GM19324 (cell line): ENCODE data around the gene ATP5IF1.

Experiments used
- ATAC-seq: cut with Tn5 transposase; IDR thresholded peaks from one replicate; pipeline ENCODE4 v1.9.1; 2021; ENCODE audit warnings: mild to moderate bottlenecking, moderate library complexity; ENCODE audit not compliant: unreplicated experiment, low FRiP score

ATP5IF1 gene

GRCh38 chr1:28233264-28233606, 2.7 kb upstream of the ATP5IF1 start:
- ATAC-seq, result no peak

DNA sequence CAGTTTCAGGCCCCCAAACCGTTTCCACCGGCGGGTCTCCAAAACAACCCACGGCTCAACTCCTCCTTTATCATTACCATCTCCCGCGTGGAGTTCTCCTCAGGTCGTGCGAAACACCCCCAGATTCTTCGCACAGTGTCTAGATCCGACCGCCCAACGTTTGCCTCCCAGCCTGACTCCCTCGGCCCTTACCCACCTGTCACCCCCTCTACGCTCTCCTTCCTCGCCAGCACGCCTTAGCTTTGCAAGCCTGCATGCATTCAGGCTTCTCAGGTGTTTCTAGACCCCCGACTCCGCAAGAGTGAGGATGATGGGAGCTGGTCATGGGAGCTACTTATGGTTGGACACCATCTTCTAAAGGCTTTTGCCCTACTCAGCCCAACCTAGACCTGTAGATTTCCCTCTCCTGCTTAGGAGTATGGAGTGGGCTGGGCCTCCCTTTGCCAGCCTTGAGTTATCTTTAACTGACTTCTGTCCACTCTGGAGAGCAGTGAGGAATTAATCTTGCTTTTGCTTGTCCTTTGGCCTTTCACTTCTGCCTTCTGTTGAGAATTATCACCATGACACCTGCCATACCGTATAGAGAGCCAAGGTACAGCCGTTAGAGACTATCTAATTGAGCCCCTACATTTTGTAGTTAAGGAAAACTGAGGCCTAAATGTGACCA, 865 bp downstream of the ATP5IF1 start:
- ATAC-seq, result no peak

- no peak for ATAC-seq
Measured at GRCh38 chr1:28239004-28239403, 3.1 kb downstream of the ATP5IF1 start.

DNA sequence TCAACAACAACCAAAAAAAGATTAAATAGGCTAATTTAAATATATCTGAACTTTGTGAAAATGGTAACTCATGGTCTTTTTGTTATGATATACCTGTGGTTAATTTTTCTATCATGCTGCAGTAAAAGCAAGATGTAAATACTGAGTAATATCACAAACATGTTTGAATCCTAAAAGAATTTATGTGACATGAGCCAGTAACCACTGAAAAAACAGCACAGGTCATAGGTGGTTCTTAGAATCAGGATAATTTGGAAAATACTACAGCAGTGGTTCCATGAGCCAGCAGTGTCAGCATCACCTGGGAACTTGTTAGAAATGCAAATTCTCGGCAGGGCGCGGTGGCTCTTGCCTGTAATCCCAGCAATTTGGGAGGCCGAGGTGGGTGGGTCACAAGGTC, 4.1 kb downstream of the ATP5IF1 start:
- no peak for ATAC-seq

DNA sequence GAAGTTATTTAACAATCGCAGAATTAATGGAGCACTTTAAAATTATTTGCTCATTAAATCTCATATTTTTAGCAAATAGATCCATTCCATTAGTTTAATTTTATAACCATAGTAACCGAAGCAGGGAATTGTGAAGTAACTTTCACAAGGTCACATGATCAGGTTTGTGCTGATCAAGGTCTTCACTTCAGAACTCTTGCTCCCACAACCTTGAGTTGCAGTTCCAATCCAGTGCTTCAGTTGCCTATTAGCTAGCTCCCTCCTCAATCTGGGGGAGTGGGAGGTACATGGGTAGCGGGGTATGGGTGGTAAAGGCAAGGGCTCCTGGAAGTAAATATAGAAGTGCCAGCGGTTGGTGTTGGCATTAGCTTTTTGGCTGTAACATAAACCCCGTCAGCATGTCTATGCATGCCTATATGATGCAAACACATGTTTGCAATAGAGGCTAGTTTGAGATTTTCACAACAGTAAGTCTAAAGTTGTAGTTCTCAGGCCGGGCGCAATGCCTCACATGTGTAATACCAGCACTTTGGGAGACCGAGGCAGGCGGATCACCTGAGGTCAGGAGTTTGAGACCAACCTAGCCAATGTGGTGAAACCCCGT, 5.8 kb downstream of the ATP5IF1 start:
- ATAC-seq, result no peak

GRCh38 chr1:28243685-28244311, 7.9 kb downstream of the ATP5IF1 start:
- ATAC-seq, result no peak

GRCh38 chr1:28244549-28245251, 8.8 kb downstream of the ATP5IF1 start:
- ATAC-seq, result no peak

DNA sequence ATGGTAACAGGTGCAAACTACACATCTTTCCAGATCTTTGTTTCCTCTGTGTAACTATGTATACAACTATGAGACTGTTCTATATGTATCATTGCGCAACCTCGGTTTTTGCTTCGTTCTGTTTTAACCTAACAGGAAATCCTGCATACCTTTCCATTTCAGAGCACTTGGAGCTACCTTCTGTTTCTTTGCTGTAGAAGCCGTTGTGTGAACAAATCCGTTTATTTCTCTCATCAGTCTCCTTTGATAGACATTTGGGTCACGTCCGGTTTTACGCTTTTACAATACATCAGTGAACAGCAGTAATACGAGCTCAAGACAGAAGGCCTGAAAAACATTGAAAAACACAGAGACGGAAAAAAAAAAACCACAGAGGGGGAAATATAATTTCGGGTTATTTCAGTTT, 10.5 kb downstream of the ATP5IF1 start:
- ATAC-seq, result no peak

GRCh38 chr1:28247612-28248272, 11.8 kb downstream of the ATP5IF1 start:
- no peak for ATAC-seq

DNA sequence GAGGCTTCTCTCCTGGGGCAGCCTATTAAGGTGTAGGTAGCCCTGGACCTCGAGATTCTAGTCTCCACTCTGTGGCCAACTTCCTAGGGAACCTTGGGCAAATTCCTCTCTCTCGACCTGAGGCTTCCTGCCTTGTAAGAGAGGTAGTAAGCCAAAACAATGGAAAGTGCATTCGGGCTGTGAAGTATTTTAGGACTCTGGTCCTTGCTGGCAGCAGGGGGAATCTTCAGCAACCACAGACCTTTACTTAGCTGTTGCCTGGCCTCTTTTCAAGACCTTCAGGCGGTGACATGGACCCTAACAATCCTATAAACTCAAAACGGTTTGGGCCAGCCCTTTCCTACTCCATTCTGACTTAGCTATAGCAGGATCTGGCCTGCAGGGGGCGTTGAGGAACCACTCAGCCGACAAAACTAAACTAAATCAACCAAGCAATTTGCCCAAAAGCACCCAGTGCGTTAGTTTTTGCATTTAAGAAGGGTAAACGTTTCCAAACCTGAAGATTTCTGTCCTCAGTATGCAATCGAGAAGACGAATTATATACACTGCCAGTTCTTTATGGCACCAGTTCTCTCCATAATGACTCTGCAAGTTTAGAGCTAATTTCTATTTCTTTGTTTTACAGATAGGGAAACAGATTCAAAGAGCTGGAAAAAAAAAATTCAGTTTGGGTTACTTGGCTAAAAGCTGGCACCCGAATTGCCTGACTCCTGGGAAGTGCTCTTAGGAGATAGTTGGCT, 12.5 kb downstream of the ATP5IF1 start:
- ATAC-seq, result peak; percentile 28

DNA sequence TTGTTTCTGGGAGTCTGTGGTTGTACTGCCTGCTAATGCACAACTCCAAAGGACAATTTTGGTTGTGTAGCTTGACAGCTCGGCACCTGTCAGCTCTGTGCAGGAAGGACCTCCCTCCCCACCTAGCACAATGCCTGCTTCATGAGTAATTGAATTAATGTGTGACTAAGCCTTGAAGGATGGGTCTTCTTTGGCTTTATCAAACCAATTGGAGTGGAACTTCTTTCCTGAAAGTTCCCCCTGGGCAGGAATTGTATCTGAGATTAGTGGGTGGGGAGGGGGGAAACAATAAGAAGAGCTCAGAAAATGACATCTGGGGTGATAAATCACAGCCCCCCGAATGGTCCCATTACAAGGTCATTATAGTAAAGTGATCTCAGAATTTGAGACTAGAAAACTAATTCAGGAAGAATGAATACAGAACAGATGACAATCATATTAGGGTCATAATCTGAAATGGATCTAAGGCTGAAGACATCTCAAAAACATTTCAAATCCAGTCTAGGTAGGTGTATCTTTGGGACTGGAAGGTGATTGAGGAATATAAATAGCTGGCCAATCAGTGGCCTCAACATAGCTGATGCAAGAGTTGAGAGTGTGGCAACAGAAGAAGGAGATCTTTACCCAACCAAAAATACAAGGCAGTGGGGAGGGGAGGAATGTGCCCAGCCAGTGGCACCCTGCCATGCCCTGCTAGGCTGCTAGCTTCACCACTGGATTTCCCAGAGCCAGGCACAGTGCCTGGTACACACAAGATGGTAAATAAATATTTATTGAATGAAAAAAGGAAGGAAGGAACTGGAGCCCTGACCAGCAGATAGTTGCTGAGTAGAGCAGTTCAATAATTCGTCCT, 13.3 kb downstream of the ATP5IF1 start:
- ATAC-seq, result no peak

- no peak for ATAC-seq
Measured at GRCh38 chr1:28249866-28250295, 14.0 kb downstream of the ATP5IF1 start.

DNA sequence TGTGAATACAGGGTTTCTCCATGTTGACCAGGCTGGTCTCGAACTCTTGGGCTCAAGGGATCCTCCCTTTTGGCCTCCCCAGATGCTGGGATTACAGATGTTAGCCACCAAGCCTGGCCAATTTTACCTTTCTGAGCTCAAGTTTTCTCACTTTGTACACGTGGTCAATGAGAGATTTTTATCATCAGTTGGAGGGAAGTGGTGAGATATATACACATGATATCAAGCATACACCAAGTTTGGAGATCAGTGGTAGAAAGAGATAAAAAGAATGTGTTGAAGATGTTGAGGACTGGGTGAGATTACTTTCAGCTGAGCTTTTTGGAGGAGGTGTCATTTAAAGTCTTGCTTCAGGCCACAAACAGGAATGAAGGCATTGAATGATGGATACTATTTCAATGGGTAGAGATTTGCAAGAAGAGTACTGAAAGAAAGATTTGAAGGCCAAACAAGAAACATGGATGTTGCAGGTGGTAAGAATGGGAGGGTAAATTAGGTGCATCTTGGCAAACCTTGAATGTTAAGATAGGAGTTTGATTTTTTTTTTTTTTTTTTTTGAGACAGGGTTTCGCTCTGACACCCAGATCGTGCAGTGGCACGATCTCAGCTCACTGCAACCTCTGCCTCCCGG, 20.4 kb downstream of the ATP5IF1 start:
- ATAC-seq, result no peak

DNA sequence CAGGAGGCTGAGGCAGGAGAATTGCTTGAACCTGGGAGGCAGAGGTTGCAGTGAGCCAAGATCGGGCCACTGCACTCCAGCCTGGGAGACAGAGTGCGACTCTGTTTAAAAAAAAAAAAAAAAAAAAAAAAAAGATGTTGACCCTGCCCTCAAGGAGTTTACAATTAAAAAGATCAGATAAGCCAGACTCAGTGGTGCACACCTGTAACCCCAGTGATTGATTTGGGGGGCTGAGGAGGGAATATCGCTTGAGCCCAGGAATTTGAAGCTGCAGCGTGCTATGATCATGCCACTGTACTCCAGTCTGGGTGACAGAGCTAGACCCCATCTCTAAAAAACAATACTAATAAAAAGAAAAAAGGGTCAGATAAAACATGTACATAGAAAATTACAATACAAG, 21.8 kb downstream of the ATP5IF1 start:
- no peak for ATAC-seq

DNA sequence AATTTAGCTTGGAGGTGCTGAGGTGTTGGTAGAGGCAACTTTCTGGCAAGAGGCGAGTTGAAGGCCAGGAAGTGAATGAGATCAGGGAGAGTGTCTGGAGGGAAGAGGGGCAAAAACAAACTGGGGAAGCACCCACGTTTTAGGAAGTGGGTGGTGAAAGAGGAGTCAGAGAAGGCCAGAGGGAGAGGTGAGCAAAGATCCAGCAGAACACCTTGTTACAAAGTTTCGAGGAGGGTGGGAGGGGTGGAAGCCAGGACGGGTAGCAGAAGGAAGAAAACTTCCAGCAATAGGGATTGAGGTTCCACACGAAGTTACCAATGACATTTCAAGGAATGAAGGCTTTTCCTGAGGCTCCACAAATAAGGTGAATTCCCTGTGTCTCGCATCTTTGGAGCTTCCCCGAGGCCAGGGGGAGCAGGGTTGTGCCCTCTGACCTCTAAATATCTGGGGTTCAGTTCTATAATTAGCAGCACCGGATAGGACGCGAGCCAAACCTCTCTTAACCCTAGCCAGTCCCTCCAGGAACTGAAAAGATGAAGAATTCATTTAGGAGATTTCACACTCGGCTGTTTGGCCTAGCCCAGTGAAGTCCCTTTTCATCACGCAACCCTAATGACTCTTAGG, 22.8 kb downstream of the ATP5IF1 start:
- no peak for ATAC-seq

- ATAC-seq, result peak; percentile 95
Measured at GRCh38 chr1:28259252-28259933, 23.5 kb downstream of the ATP5IF1 start, which contains the start of gene SESN2. SESN2 (plus strand) TSS chr1:28259518; CDS start chr1:28259848, 330 bp downstream.

DNA sequence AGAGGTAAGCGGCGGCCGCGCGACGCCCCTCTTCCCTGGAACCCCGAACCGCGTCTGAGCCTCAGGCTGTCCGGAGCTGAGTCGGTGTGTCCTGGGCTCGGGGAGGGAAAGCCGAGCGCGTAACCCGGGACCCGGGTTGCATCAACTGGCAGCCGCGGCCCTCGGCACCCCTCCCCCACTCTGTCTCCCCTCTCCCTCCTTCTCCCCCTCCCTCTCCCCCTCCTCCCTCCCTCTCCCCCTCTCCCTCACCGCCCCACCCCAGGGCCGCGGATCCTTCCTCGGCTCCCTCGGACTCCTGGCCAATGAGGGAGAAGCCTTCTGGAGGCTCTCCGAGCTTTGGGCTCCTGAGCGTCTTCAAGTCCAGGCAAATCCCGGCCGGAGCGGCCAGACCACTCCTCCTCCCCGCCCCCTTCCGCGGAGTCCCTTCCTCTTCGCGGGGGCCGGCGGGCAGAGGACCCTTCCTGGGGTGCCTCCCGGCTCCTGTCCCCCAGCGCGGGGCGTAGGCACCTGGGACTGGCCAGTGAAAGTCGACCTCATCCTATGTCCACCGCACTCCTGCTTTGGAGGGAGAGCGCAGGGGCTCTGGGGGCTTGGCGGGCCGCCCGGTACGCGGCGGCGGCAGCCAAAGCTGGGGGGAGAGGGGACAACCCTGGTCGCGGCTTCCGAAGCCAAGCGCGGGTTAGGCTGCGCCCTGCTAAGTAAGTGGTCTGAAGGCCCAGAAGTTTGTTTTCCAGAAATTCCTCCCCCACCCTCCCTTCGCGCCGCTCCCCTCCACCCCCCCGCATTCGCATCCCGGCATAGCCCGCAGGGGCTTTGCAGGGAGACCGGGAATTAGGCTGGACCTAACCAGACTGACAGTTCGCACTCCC, 24.2 kb downstream of the ATP5IF1 start:
- peak; percentile 9 for ATAC-seq
